GM18511 (cell line): ENCODE results near the gene TNFSF4.
"Not testable (repeated sequence)": the region's sequence is repeated elsewhere in the genome, so short reads cannot be mapped to it uniquely, and the experiment has no call there.

Source experiments
- ATAC-seq: cut with Tn5 transposase; IDR thresholded peaks from one replicate; pipeline ENCODE4 v1.9.1; 2021; ENCODE audit warnings: mild to moderate bottlenecking, moderate library complexity; ENCODE audit not compliant: unreplicated experiment

The TNFSF4 gene

GRCh38 chr1:173168941-173169340 lies 38.2 kb downstream of the TNFSF4 start:
- no peak for ATAC-seq

- no peak for ATAC-seq
These were observed 42.4 kb downstream of the TNFSF4 start for GRCh38 chr1:173164686-173165085.

- ATAC-seq: no peak
These were observed 43.0 kb downstream of the TNFSF4 start for GRCh38 chr1:173164178-173164577.

- ATAC-seq: no peak
These were observed 43.9 kb downstream of the TNFSF4 start for GRCh38 chr1:173163222-173163621.

GRCh38 chr1:173162601-173163000 lies 44.5 kb downstream of the TNFSF4 start:
- no peak for ATAC-seq

GRCh38 chr1:173161510-173162221 lies 45.5 kb downstream of the TNFSF4 start:
- no peak for ATAC-seq

- ATAC-seq: not testable (repeated sequence)
These were observed 53.2 kb downstream of the TNFSF4 start for GRCh38 chr1:173153964-173154363.

- no peak for ATAC-seq
These were observed 53.6 kb downstream of the TNFSF4 start for GRCh38 chr1:173153503-173153902.

GRCh38 chr1:173152598-173152997 lies 54.5 kb downstream of the TNFSF4 start:
- no peak for ATAC-seq

GRCh38 chr1:173150795-173151194 lies 56.3 kb downstream of the TNFSF4 start:
- no peak for ATAC-seq

- ATAC-seq: no peak
These were observed 57.2 kb downstream of the TNFSF4 start for GRCh38 chr1:173149887-173150286.

GRCh38 chr1:173148971-173149370 lies 58.2 kb downstream of the TNFSF4 start:
- no peak for ATAC-seq

- no peak for ATAC-seq
These were observed 58.6 kb downstream of the TNFSF4 start for GRCh38 chr1:173148545-173148944.

GRCh38 chr1:173140733-173141132 lies 66.4 kb downstream of the TNFSF4 start:
- no peak for ATAC-seq

- no peak for ATAC-seq
These were observed 67.4 kb downstream of the TNFSF4 start for GRCh38 chr1:173139706-173140105.

- ATAC-seq: no peak
These were observed 69.9 kb downstream of the TNFSF4 start for GRCh38 chr1:173137107-173137706.

GRCh38 chr1:173134800-173135199 lies 72.3 kb downstream of the TNFSF4 start:
- no peak for ATAC-seq

GRCh38 chr1:173134029-173134428 lies 73.1 kb downstream of the TNFSF4 start:
- ATAC-seq: no peak
